GM18505 (cell line): ENCODE measurements around the gene KMO.
A peak's percentile ranks its signal among the peaks of the same experiment; 100 is the strongest.

Experiments
- ATAC-seq: cut with Tn5 transposase; IDR thresholded peaks from one replicate; pipeline ENCODE4 v1.9.1; 2021; ENCODE audit not compliant: unreplicated experiment
- POLR2A ChIP-seq: IDR thresholded peaks from 4 replicates; pipeline ENCODE4 v1.6.1; 2011; ENCODE audit warnings: borderline replicate concordance; ENCODE audit not compliant: insufficient read depth, insufficient read length; ENCODE audit errors: extremely low read depth

Gene KMO

DNA sequence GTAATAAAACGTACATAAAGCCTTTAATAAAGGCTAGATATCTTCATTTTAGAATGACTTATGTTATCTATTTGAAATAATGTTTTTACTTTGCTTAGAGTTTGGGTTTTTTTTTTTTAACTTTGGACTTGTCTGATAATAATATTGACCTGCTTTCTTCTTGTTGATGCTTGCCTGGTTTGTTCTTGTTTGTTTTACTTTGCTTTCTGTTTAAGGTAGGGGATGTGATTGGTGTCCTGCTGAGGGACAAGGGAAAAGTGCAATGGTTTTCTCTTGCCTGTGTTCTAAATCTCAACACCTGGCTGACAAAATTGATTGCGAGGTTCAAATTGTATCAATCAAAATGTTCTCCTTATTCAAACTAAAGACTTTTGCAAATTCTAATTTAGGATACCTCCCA is 10.5 kb upstream of the KMO start:
- TF ChIP-seq POLR2A = no peak
- no peak for ATAC-seq

DNA sequence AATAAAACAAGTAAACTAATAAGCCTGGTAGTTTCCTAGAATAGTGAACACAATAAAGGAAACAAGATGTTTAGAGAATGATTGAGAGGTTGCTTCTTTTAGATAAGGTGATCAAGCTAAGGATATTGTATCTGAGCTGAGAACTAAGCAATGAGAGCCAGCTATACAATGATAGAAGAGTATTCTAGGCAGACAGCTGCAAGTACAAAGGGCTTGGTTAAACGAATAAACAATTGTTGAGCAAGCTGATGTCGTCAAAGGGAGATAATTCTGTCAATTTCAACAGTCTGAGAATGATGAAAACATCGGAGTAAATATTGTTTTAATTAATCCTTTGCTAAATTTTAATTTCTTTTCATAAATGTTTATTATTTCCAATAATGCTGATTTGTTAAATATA is 7.2 kb upstream of the KMO start:
- no peak for ATAC-seq
- no peak for TF ChIP-seq POLR2A

DNA sequence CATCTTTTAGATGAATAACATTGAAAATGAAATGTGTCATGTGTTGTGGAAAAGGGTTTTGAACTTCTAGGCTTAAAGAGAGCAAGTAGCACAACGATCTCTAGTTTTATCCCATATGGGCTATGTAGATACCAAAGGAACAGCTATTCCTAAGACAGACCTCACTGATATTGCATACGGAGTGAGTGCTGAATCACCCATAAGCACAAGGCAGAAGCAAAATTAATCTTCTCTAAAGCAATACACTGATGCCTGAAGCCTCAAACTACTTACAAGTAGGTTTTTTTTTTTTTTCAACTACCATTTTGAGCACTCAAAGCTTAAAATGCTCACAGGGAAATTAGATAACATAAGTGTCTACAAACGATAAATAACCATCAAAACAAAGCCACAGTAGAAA is 5.0 kb upstream of the KMO start:
- no peak for ATAC-seq
- TF ChIP-seq POLR2A = no peak

DNA sequence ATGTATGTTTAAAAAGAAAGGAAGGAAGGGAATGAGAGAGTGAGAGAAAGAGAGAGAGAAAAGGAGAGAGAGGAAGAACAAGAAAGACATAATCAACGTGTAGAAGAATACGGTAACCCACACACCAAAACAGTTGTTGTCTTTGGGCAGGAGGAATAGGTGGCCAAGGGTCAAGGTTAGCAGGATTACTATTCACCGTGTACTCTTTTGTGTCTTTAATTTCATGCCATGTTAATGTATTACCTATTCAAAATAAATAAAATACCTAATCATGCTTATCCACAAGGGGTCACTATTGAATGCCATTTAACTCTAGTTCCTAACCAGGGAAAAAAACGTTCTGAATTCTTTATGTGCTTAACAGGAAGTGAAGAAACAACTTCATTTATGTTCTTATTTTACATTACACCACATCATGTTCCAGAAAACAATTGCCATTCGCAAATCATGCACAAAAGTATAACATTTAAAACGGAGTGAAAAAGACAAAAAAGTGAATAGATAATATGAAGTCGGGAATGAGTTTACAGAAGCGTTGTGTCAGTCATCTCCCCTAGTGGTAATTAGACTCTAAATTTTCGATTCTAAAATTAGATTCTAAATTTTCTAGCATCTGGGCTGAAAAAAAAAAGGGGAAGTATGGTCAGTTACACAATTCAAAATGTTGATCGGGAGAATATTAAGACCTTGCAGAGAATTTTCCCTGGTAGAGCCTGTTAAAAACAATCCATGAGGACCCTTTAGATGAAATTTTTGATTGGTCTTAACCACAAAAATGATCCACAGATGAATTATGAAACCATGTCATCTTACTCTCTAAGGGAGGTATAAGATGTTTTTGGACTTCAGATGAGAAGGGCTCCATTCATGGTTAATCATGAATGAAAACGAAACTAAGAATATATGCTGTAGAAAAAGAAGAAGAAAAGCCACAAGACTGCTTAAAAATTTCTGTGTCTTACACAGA is 700 bp upstream of the KMO start:
- no peak for TF ChIP-seq POLR2A
- peak; percentile 57 for ATAC-seq

DNA sequence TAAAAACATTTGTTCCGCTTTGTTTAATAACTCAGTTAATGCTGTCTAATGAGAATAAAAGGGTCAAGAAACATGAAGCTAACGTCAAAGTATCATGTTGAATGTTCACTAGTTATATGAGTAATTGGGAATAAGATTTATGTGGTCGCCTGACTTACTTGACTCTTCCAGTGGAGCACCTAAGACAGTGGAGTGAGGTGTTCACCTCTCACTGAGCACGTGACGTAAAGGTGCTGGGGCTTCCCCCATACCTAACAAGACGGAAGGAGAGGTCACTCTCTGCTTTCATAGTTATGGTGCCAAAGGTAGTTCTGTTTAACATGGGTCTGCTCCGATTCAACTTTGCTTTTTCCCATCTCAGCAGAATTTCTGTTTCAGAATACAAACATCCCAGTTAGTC is 686 bp downstream of the KMO start:
- ATAC-seq = peak; percentile 59
- TF ChIP-seq POLR2A = peak; percentile 63

DNA sequence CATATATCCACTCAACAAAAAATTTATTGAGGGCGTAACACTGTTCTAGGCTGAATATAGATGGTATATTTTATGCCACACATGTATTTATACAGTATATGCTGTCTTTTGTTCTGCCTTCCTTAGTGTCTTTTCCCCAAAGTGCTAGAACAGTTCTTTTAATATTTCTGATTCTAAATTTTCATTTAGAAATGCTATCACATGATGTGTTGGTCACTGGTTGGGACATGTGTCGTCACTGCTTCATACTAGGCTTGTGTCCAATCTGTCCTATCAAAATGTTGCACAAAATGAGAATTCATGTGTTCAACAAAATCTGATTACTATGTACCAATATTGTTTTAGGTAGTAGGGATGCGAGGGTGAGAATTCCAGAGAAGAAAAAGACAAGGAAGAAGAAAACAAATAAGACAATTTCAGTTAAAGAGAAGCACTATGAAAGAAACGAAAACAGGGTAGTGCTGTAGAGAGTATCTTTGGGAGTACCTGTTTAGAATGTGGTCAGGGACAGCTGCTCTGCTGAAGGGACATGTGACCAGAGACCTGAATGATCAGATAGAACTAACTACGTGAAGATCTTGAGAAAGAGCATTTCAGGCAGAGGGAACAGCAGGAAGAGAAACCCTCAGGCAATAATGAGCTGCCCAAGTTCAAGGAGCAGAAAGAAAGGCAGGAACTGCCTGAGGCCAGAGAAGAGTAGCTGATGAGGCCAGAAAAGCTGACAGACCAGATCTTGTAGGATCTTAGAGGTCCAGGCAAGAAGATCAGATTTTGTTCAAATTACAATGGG is 1.3 kb downstream of the KMO start:
- TF ChIP-seq POLR2A = no peak
- ATAC-seq = peak; percentile 34

DNA sequence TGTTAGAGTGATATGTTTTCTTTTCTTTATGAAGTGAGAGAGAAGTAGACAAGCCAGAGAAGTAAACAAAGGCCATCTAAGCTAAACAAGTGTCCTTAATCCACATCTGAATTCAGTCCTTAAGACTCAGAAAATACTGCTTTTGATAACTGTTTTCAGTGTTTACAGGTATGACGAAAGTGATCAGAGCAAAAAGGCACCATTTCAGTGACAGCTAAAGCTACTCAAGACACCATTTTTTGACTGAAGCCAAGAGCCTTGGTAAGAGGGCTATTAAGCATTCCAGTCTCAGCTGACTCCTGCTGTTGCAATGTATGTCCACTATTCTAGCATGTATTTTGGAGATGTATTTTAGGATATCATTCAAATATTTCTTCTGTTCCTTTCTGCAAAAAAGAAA is 4.1 kb downstream of the KMO start:
- ATAC-seq = no peak
- TF ChIP-seq POLR2A = no peak

DNA sequence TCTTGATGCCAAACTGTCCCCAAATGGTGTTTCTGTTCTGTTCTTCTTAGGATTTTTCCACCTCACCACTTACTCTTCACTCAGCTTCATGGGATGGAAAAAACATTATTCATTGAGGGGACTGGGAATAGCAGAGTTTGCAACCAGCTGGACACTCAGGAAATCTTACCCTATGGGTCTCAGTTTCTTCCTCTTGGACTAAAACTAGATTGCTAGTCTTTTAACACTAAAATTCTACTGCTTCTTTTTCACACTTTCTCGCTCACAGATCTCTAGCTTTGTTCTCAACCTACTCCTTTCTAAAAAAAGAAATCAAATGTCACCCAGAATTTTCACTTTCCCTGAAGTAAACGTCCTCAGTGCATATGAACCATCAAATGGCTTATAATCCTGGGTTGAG is 4.8 kb downstream of the KMO start:
- TF ChIP-seq POLR2A = no peak
- ATAC-seq = no peak

DNA sequence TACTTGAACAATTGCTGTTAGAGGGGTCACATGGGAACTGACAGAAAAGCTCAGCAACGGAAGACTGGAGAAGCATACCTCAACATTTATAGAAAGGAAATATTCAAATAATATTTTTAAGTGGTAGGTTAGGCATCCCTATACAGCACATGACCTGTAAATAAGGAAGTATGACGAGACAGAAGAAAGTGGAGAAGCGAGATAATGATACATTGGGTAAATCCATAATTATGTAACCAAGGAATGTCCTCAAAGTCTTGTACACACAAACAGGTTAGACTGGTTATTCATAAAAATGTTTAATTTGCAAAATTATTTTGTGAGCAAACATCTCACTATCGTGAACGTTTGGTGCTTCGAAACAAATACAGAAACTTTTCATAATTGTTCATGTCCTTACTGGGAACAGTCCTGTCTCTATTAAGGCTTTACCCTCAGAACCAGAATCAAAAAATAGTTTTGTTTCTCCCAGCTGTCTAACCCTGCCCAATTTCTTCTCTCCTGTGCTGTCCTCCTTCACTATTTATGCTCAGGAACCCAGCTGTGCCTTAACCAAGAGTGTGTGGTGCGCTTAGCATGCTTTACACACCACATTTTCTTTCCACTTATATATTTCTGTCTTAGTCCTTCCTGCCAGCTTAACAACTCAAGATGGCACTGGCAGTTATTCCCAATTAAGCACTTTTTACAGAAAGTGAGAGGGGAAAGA is 10.2 kb downstream of the KMO start:
- TF ChIP-seq POLR2A = no peak
- no peak for ATAC-seq

DNA sequence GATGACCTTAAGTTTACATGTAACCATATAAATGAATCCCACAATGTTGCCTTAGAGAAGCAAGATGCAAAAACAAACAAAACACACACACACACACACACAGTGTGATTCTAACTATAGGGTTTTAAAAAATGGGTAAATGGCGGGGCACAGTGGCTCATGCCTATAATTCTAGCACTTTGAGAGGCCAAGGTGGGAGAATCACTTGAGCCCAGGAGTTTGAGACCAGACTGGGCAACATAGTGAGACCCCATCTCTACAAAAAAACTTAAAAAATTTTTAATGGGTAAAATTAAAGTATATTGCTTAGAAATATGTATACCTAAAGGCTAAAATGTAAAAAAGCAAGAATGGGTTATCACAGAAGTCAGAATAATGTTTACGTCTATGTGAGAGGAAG is 15.8 kb downstream of the KMO start:
- TF ChIP-seq POLR2A = no peak

DNA sequence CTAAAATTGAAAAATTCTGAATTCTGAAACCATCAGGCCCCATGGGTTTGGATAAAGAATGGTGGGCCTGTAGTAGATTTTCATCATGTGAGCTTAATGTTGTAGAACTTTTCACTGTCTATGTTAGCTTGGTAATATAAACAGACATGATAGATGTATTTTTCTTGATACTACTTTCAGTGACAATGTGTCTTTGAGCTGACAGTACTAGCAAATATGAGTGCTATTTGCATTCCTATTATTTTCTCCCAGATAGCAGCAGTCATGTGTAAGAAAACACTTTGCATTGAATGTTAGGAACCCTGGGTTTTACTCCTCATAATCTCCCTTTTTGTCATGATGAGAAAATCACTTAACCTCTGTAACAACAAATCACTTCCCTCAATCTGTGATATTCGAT is 18.1 kb downstream of the KMO start:
- TF ChIP-seq POLR2A = no peak
- no peak for ATAC-seq

More for the DNA sequence above, 15.8 kb downstream of the KMO start:
- no peak for ATAC-seq

DNA sequence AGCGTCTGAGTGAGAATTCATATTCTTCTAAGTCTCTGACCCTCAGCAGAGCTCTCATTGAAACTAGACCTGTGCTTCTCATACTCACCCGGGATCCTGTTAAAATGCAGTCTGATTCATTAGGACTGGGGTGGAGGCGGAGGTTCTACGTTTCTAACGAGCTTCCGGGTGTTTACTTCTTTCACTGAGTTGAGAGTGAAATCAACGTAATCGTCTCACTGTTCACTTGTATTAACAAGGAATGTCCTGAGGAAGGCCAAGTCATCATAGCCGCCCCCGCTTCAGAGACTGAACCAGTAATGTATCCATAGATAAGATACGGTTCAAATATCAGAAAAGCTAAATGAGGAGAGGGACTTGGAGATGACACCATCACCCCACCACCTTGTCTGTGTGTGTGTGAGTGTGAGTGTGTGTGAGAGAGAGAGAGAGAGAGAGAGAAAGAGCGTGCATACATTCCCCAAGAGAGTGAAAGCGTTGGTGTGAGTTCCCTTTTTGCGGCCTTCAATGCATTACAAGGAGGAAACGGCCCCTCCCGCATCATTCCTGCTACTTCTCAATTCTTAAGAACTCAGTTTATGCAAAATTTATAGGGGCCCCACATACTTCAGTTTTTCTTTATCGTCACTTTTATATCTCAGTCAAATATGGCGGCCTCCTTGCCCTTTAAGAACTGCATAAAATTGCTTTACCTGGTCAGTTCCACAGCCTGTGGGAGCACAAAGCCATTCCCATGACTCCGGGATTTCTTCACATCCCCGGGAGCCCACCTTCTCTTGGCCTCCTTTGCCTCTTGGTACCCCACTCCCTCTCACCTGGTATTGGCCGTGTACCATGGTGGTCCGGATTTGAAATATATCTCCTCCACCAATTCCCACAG is 19.8 kb downstream of the KMO start:
- peak; percentile 62 for TF ChIP-seq POLR2A
- peak; percentile 82 for ATAC-seq
